HepG2 (cell line): ENCODE data around the gene KRTAP5-6. TPM values are rescaled to one million over a fixed set of nuclear protein-coding genes. Genes with fewer than 3 reads are reported as not detected.
A peak's percentile ranks its signal among the peaks of the same experiment; 100 is the strongest.

Source experiments
- CHD4 ChIP-seq: fragments of 200-600 bp; sonication (generic); IDR thresholded peaks from 2 replicates; pipeline ENCODE4 v1.7.0; 2017; ENCODE audit warnings: mild to moderate bottlenecking, low read length, borderline replicate concordance
- DZIP1 ChIP-seq: sonication (generic); formaldehyde crosslinking; IDR thresholded peaks from 2 replicates; pipeline ENCODE4 v1.5.0; 2020; ENCODE audit warnings: mild to moderate bottlenecking, missing genetic modification reagents
- EED ChIP-seq: sonication (generic); formaldehyde crosslinking; IDR thresholded peaks from 2 replicates; pipeline ENCODE4 v1.5.0; 2020; ENCODE audit warnings: mild to moderate bottlenecking, missing genetic modification reagents
- FOXC1 ChIP-seq: sonication (generic); formaldehyde crosslinking; IDR thresholded peaks from 2 replicates; pipeline ENCODE4 v1.8.0; 2022; ENCODE audit warnings: mild to moderate bottlenecking, missing genetic modification reagents, borderline replicate concordance
- FOXM1 ChIP-seq: sonication (generic); formaldehyde crosslinking; IDR thresholded peaks from 2 replicates; pipeline ENCODE4 v1.5.0; 2020; ENCODE audit warnings: missing genetic modification reagents
- IRX3 ChIP-seq: sonication (generic); formaldehyde crosslinking; IDR thresholded peaks from 2 replicates; pipeline ENCODE4 v1.8.1; 2023; ENCODE audit warnings: mild to moderate bottlenecking, low read depth, missing genetic modification reagents, borderline replicate concordance
- LCORL ChIP-seq, 2 experiments: fragments of 450-650 bp in 1 of 2; sonication (generic) in 1 of 2; formaldehyde crosslinking in 1 of 2; IDR thresholded peaks; 2 replicates each; pipeline versions ENCODE4 v1.5.0 to v1.6.1; 2017 to 2020; ENCODE audit warnings: antibody characterized with exemption in 1 of 2, missing genetic modification reagents in 1 of 2
- NCOR1 ChIP-seq: fragments of 200-600 bp; sonication (generic); IDR thresholded peaks from 2 replicates; pipeline ENCODE4 v1.7.0; 2017; ENCODE audit warnings: antibody characterized with exemption, low read length, borderline replicate concordance
- NFIC ChIP-seq: IDR thresholded peaks from 2 replicates; pipeline ENCODE4 v1.6.1; 2012; ENCODE audit warnings: mild to moderate bottlenecking, low read length, inconsistent platforms
- U2AF1 ChIP-seq: fragments of 200-400 bp; formaldehyde crosslinking; optimal IDR thresholded peaks from 2 replicates; pipeline ENCODE3; 2017; ENCODE audit warnings: mild to moderate bottlenecking, low read depth, low read length
- ZBTB43 ChIP-seq: sonication (generic); formaldehyde crosslinking; conservative IDR thresholded peaks from 2 replicates; pipeline ENCODE4 v1.4.0; 2020; ENCODE audit warnings: missing genetic modification reagents
- ZNF317 ChIP-seq: sonication (generic); formaldehyde crosslinking; IDR thresholded peaks from 2 replicates; pipeline ENCODE4 v1.5.0; 2020; ENCODE audit warnings: mild to moderate bottlenecking, missing genetic modification reagents
- ZNF468 ChIP-seq: sonication (generic); formaldehyde crosslinking; IDR thresholded peaks from 2 replicates; pipeline ENCODE4 v1.8.0; 2022; ENCODE audit warnings: mild to moderate bottlenecking, moderate library complexity, missing genetic modification reagents
- ZNF567 ChIP-seq: sonication (generic); formaldehyde crosslinking; IDR thresholded peaks from 2 replicates; pipeline ENCODE4 v1.8.1; 2023; ENCODE audit warnings: mild to moderate bottlenecking, missing genetic modification reagents, borderline replicate concordance
- polyA plus RNA-seq, 8 experiments: library from polyadenylated mRNA; depleted of rRNA in 3 of 8; stranded (reverse) in 7 of 8; unstranded in 1 of 8; fragments of >200 nt; fragmentation: Illumina TruSeq in 4 of 8; extraction: Trizol in 4 of 8; gene quantifications; 2 replicates each; pipeline versions ENCODE4 v1.2.1 to v1.2.3, GENCODE V29; 2011 to 2016; ENCODE audit warnings: low read depth in 4 of 8, missing spikeins in 1 of 8, mixed read lengths in 1 of 8; ENCODE audit not compliant: insufficient read depth in 1 of 8
- total RNA-seq, 5 experiments: library from RNA; depleted of rRNA; stranded (reverse); fragments of >200 nt; fragmentation: Illumina TruSeq; extraction: Trizol; gene quantifications; 2 replicates each; pipeline ENCODE4 v1.2.3, GENCODE V29; 2016; ENCODE audit warnings: low read depth in 1 of 5

KRTAP5-6 gene
- total and polyA plus RNA-seq, 2 of the 13 experiments (the other 11 are each of a cell fraction or from before 2014, with no cell fraction given) = not detected

- TF ChIP-seq ZNF567 (CRISPR knock-in tag) (no peak), EED (no peak), IRX3 (CRISPR knock-in tag) (no peak), FOXM1 (CRISPR knock-in tag) (no peak), ZBTB43 (CRISPR knock-in tag) (no peak), NFIC (peak; percentile 55; the same call in 1 of the 2 replicates), CHD4 (peak; percentile 89; the same call in 1 of the 2 replicates), U2AF1 (no peak), FOXC1 (CRISPR knock-in tag) (no peak), ZNF317 (CRISPR knock-in tag) (no peak), LCORL (IDR thresholded peaks at IDR 0.05) (no peak), LCORL (CRISPR knock-in tag; IDR thresholded peaks at IDR 0.05) (no peak), NCOR1 (peak; percentile 51; the same call in 1 of the 2 replicates), ZNF468 (CRISPR knock-in tag) (no peak), DZIP1 (CRISPR knock-in tag) (no peak)
- TF ChIP-seq, all 625 proteins: peak for 7
Observed at GRCh38 chr11:1676229-1676740, 20.7 kb upstream of the KRTAP5-6 start (continued).
